Measurements from ENCODE around the gene GCSH. TPM values are rescaled to one million over a fixed set of nuclear protein-coding genes. Genes with fewer than 3 reads are reported as not detected.

GCSH gene
- total and polyA plus RNA-seq, 10 of the 15 experiments (the other 5 are each of a cell fraction or from before 2014, with no cell fraction given), result 14.7 to 108 (median 39.3) TPM

GRCh38 chr16:81035398-81035974, 60.7 kb downstream of the GCSH start, which contains the start of gene ATMIN (continued):
- TF ChIP-seq REST (IDR thresholded peaks at IDR 0.05; ENCODE audit: low read depth, low read length) (no peak), ZBED1 (IDR thresholded peaks at IDR 0.05; ENCODE audit: borderline replicate concordance) (no peak), FOS (IDR thresholded peaks at IDR 0.05; ENCODE audit: borderline replicate concordance, extremely low read depth, insufficient read length) (no peak), NRF1 (conservative IDR thresholded peaks at IDR 0.05; ENCODE audit: low read depth, low read length) (no peak), HDAC2 (IDR thresholded peaks at IDR 0.05) (no peak), EGR1 (IDR thresholded peaks at IDR 0.05; ENCODE audit: borderline replicate concordance in 1 of 2, low read depth in 2 of 2, low read length in 2 of 2) (peak in 1 of 2 experiments; percentile 66; a peak in 1 of 3 replicates), STAT3 (IDR thresholded peaks at IDR 0.05; ENCODE audit: low read depth, low read length) (no peak), SUZ12 (IDR thresholded peaks at IDR 0.05; ENCODE audit: unreplicated experiment) (no peak), JUND (IDR thresholded peaks at IDR 0.05; ENCODE audit: low read depth, low read length) (no peak), FOXM1 (IDR thresholded peaks at IDR 0.05; ENCODE audit: low read depth, low read length) (0 out of 2 replicates have a peak, but pooled peaks have one; percentile 46), BHLHE40 (IDR thresholded peaks at IDR 0.05; ENCODE audit: borderline replicate concordance in 1 of 2, low read depth in 2 of 2, low read length in 1 of 2) (peak; percentile 58 to 61; a peak in 2 of 4 replicates), CHD1 (IDR thresholded peaks at IDR 0.05; ENCODE audit: low read depth, low read length) (no peak), ZNF207 (IDR thresholded peaks at IDR 0.05; ENCODE audit: borderline replicate concordance) (peak; percentile 82), MYB (IDR thresholded peaks at IDR 0.05; ENCODE audit: borderline replicate concordance, low read depth, low read length) (no peak)
- TF ChIP-seq, protein P1, sequence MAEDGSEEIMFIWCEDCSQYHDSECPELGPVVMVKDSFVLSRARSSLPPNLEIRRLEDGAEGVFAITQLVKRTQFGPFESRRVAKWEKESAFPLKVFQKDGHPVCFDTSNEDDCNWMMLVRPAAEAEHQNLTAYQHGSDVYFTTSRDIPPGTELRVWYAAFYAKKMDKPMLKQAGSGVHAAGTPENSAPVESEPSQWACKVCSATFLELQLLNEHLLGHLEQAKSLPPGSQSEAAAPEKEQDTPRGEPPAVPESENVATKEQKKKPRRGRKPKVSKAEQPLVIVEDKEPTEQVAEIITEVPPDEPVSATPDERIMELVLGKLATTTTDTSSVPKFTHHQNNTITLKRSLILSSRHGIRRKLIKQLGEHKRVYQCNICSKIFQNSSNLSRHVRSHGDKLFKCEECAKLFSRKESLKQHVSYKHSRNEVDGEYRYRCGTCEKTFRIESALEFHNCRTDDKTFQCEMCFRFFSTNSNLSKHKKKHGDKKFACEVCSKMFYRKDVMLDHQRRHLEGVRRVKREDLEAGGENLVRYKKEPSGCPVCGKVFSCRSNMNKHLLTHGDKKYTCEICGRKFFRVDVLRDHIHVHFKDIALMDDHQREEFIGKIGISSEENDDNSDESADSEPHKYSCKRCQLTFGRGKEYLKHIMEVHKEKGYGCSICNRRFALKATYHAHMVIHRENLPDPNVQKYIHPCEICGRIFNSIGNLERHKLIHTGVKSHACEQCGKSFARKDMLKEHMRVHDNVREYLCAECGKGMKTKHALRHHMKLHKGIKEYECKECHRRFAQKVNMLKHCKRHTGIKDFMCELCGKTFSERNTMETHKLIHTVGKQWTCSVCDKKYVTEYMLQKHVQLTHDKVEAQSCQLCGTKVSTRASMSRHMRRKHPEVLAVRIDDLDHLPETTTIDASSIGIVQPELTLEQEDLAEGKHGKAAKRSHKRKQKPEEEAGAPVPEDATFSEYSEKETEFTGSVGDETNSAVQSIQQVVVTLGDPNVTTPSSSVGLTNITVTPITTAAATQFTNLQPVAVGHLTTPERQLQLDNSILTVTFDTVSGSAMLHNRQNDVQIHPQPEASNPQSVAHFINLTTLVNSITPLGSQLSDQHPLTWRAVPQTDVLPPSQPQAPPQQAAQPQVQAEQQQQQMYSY (CRISPR knock-in tag; IDR thresholded peaks at IDR 0.05), result no peak
- TF ChIP-seq, protein P2, sequence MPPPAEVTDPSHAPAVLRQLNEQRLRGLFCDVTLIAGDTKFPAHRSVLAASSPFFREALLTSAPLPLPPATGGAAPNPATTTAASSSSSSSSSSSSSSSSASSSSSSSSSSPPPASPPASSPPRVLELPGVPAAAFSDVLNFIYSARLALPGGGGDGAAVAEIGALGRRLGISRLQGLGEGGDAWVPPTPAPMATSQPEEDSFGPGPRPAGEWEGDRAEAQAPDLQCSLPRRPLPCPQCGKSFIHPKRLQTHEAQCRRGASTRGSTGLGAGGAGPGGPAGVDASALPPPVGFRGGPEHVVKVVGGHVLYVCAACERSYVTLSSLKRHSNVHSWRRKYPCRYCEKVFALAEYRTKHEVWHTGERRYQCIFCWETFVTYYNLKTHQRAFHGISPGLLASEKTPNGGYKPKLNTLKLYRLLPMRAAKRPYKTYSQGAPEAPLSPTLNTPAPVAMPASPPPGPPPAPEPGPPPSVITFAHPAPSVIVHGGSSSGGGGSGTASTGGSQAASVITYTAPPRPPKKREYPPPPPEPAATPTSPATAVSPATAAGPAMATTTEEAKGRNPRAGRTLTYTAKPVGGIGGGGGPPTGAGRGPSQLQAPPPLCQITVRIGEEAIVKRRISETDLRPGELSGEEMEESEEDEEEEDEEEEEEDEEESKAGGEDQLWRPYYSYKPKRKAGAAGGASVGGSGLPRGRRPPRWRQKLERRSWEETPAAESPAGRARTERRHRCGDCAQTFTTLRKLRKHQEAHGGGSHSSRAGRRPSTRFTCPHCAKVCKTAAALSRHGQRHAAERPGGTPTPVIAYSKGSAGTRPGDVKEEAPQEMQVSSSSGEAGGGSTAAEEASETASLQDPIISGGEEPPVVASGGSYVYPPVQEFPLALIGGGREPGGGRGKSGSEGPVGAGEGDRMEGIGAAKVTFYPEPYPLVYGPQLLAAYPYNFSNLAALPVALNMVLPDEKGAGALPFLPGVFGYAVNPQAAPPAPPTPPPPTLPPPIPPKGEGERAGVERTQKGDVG (CRISPR knock-in tag; IDR thresholded peaks at IDR 0.05), result no peak
- TF ChIP-seq, protein P3, sequence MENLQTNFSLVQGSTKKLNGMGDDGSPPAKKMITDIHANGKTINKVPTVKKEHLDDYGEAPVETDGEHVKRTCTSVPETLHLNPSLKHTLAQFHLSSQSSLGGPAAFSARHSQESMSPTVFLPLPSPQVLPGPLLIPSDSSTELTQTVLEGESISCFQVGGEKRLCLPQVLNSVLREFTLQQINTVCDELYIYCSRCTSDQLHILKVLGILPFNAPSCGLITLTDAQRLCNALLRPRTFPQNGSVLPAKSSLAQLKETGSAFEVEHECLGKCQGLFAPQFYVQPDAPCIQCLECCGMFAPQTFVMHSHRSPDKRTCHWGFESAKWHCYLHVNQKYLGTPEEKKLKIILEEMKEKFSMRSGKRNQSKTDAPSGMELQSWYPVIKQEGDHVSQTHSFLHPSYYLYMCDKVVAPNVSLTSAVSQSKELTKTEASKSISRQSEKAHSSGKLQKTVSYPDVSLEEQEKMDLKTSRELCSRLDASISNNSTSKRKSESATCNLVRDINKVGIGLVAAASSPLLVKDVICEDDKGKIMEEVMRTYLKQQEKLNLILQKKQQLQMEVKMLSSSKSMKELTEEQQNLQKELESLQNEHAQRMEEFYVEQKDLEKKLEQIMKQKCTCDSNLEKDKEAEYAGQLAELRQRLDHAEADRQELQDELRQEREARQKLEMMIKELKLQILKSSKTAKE (IDR thresholded peaks at IDR 0.05; ENCODE audit: low read depth, poor library complexity, severe bottlenecking), result no peak
